Activated CD8-positive, alpha-beta memory T cell treated with anti-CD3 and anti-CD28 coated beads, Interleukin-2, amount 50 U/mL, for 48 hours (primary cell): ENCODE measurements around the gene PCBP4.
"Not testable (repeated sequence)": the region's sequence is repeated elsewhere in the genome, so short reads cannot be mapped to it uniquely, and the experiment has no call there.

Source experiments
- DNase-seq: peaks from one replicate; pipeline ENCODE4 v3.0.0-alpha.2; 2020

Gene PCBP4

DNA sequence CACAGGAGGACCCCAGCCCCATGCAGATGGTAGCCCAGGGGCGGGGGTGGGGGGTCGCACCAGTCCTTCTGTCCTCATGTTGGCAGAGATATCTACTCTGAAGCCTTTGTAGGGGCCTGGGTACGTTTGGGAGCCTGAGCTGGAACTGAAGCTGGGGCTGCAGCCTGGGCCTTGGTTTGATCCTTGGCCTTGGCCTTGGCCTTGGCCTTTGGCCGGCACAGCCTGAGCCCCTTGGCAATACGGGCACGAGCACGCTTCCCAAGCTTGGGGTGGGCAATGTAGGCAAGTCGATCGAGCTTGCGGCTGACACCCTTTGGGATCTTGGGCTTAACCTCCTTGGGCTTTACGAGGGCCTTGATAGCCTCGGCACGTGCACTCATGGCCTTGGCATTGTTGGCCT lies 26.4 kb upstream of the PCBP4 start:
- not testable (repeated sequence) for DNase-seq

- peak; percentile 69 for DNase-seq
These were observed 24.9 kb upstream of the PCBP4 start for GRCh38 chr3:51992017-51992682.

DNA sequence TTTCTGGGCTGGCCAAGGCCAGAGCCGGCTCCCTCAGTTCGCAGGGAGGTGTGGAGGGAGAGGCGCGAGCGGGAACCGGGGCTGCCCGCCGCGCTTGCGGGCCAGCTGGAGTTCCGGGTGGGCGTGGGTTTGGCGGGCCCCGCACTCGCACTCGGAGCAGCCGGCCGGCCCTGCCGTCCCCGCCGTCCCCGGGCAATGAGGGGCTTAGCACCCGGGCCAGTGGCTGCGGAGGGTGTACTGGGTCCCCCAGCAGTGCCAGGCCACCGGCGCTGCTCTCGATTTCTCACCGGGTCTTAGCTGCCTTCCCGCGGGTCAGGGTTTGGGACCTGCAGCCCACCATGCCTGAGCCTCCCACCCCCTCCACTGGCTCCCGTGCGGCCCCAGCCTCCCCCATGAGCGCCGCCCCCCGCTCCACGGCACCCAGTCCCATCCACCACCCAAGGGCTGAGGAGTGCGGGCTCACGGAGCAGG lies 23.3 kb upstream of the PCBP4 start:
- DNase-seq: peak; percentile 66

- no peak for DNase-seq
These were observed 21.3 kb upstream of the PCBP4 start for GRCh38 chr3:51988286-51989146.

- DNase-seq: no peak
These were observed 20.3 kb upstream of the PCBP4 start for GRCh38 chr3:51987568-51987967.

DNA sequence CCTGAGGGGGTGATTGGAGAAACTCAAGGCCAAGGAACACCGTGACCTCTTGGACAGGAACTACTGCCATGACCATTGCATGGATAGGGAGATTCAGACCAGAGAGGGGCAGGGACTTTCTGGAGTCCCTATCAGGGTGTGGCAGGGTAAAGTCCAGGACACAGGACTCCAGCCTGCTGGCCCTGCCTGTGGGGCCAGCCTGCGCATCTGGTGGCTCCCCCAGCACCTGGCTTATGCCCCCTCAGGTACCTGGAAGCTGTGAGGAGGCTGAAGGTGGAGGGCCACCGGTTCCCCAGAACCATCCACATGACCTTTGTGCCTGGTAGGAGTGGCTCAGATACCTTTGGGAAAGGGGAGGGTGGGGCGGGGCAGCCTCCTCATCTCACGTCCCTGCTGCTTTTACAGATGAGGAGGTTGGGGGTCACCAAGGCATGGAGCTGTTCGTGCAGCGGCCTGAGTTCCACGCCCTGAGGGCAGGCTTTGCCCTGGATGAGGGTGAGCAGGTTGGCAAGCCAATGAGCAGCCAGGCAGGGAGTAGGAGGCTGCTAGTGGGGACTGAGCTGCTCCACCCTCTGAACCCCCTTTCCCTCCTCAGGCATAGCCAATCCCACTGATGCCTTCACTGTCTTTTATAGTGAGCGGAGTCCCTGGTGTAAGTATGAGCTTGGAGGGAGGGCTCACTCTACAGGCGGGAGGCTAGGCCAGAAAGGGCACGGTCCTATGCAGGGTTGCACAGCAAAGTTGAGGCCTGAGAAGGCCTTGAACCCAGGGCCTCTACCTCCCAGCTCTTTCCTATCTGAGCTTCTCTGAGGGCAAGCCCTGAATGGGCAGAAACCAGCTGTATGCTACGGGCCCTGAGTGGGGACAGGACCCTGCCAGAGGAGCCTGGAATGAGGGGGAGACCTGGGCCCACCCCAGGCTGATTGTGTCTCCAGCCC lies 19.0 kb upstream of the PCBP4 start:
- DNase-seq: no peak

GRCh38 chr3:51985063-51985462 lies 17.8 kb upstream of the PCBP4 start:
- no peak for DNase-seq

DNA sequence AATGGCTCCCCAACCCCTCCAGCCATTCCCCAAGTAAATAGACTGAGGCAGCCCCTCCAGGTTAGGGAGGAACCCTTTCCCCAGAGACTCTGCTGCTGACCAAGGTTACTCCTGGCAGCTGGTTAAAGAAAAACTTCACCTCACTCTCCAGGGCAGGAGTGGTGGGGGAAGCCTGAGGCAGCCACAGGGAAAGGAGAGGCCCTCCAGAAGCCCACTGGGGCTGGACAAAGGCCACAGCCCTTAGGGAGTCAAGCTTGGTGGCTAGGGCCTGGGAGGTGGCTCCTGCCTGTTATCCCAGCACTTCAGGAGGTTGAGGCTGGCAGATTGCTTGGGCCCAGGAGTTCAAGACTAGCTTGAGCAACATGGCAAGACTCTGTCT lies 17.0 kb upstream of the PCBP4 start:
- no peak for DNase-seq

- DNase-seq: no peak
These were observed 16.5 kb upstream of the PCBP4 start for GRCh38 chr3:51983578-51984268.

DNA sequence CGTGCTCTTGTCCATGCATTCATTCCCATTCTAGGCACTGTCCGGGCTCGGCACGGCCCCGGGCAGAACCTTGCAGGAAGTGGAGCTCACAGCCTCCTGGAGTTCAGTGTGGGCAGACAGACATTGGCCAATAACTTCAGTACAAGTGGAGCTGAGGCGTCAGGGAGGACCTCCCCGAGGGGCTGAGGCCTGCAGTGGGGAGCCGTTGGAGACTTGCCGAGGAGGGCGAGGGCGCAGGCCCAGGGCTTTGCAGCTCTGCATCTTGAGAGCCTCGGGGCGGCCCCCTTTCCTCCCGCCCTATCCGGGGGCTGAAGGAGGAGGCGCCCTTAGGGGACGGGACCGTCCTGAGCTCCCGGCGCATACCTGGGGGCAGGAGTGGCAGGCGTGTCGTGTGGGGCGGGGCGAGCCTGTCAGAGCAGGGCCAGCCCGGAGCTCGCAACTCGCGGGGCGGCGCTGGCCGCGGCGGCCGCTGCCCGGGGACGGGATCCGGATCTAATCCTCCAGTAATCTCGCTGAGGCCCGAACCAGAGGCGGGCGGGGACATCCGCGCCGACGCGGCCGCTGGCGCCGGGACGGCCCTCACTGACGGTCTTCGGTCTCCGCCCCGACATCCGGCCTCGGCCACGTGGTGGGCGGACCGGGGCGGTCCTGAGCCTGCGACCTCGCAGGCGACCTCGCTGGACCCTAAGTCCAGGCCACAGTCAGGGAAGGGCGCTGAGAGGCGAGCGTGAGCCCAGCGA lies 15.8 kb upstream of the PCBP4 start, which contains the start of gene ACY1:
Gene ACY1, plus strand, starts transcription at position 698 of the 740 bp plus-strand sequence. CDS start 530 bp downstream, outside the sequence.
- DNase-seq: peak; percentile 88

DNA sequence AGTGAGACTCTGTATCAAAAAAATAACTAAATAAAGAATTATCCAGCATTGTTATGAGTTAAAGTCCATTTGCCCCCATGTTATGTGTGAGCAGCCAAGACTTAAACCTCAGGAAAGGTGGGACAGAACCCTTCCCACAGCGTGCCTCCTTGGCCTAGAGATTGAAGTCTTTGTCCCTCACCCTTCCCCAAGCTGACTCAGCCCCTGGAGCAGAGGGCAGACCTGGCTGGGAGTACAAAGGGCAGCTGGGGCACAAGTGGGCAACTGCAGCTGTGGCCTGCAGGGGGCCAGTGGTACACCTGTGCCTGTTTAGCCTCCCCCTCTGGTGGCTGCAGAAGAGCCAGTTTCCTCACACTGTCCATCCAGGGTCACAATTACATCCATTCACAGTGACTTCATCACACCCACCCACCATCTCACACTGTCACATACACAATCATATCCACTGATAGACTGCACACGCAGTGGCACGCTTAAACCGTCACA lies 15.1 kb upstream of the PCBP4 start:
- DNase-seq: peak; percentile 66

DNA sequence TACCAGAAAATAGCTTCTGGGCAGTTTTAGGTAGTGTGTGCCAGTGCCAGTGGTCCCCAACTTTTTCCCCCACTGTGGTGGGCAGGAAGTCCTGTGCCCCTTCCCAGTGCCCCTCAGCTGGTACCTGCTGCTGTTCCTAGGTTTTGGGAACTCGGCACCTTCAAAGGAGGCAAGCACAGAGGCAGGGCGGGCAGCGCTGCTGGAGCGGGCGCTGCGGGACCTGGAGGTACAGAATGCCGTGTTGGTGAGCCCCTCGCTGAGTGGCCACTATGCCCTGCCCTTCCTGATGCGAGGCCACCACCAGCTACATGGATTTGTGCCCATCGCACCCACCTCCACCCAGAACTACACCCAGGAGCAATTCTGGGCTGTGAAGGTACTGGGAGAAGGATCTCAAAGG lies 13.0 kb upstream of the PCBP4 start:
- DNase-seq: no peak

DNA sequence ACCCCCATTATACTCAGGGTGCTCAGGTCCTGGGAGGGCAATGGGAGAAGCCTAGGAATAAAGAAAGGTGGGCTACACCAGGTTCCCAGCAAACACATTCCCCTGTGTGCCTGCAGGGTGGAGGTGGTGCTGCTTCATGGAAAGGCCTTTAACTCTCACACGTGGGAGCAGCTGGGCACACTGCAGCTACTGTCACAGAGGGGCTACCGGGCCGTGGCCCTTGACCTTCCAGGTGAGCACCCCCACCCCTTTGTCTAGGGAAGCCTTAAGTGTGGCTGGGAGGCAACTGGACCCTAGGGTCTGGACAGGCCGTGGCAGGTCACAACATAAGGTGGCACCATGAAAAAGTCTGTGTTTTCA lies 10.9 kb upstream of the PCBP4 start:
- no peak for DNase-seq

- no peak for DNase-seq
These were observed 10.3 kb upstream of the PCBP4 start for GRCh38 chr3:51977446-51978142.

DNA sequence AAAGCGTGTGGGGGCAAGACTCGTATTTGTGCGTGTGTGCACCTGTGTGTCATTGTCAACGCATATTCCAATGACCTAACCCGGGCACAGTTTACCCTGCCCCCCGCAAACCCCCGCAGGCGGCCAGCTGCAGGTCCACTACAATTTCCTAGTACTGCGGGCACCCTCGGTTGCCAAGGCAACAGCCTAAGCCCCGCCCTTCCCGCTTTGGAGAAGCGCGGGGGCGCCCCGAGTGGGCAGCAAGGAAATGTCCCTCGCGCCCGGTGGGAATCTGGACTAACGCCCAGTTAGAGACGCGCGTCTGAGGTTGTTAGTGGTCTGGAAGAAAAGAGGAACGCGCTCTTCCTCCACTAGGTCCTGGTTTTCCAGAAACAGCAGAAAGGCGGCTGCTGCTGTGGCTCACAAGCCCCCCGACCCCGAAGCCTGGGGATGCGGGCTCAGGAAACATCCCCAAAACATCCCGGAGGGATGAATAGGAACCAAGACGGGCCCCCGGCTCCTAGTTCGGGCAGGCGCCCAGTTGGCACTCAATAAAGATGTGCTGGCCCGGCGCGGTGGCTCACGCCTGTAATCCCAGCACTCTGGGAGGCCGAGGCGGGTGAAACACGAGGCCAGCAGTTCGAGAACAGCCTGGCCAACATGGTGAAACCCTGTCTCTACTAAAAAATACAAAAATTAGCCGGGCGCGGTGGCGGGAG lies 8.7 kb upstream of the PCBP4 start:
- peak; percentile 64 for DNase-seq

DNA sequence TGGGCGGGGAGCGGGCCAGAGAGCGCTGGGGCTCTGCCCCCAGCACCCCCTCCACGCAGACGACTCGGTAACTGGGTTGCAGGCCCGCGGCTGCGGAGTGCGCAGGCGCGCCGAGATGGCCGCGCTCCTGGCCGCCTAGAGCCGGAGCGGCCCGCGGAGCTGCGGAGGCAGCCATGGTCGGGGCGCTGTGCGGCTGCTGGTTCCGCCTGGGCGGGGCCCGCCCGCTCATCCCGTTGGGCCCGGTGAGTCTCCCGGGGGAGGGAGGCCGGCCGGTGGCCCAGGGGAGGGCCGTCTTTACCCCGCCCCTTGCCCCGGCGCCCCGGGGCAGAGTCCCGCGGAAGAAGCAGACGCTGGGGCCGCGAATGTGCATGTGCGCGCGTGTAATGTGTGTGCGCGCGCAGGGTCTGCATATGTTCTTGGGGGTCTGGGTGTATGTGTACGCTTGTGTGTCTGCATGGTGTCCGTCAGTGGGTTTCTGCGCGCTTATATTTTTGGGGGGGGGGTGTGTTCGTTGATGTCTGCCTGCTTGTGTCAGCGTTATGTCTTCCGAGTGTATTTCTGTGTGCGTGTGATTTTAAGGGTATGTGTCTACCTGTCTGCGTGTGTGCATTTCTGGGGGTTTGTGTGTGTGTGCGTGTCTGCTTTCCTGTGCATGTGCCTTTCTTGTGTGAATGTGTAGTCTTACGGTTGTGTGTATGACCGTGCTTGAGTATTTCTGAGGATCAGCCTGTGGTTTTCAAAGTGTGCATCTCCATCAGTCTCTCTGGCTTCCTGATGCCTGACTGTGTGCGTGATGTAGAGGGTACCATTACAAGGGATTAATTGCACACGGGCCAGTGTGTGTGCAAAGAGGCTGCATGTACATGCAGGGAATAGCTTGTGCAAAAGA lies 8.0 kb upstream of the PCBP4 start, which contains the start of gene ABHD14A:
Gene ABHD14A, plus strand, starts transcription at position 102 of the 889 bp plus-strand sequence. Its CDS starts 72 bp downstream, at position 174.
- peak; percentile 85 for DNase-seq

GRCh38 chr3:51974277-51974962 lies 7.2 kb upstream of the PCBP4 start:
- DNase-seq: peak; percentile 74

- no peak for DNase-seq
These were observed 4.1 kb upstream of the PCBP4 start for GRCh38 chr3:51971350-51971749.
